ENCODE measurements around the gene FBN2.

The FBN2 gene

DNA sequence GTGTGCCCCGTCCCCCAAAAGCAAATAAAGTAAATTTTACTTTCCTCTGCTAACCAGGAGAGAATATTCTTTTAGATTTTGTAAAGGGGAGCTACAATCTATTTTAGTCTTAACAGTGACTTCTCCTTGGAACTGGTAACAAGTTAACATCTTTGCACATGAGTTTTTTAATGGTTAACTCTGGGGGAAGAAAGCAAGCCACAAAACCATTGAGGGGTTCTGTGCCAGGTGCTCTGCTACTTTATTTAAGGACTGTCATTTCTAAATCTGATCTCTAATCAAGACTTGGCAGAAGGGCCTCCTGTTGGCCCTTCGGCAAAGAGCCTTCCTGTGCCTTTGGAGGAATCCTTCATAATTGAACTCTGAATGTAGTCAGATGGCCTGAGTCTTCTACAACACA is 301.0 kb downstream of the FBN2 start:
- TF ChIP-seq, protein P1, sequence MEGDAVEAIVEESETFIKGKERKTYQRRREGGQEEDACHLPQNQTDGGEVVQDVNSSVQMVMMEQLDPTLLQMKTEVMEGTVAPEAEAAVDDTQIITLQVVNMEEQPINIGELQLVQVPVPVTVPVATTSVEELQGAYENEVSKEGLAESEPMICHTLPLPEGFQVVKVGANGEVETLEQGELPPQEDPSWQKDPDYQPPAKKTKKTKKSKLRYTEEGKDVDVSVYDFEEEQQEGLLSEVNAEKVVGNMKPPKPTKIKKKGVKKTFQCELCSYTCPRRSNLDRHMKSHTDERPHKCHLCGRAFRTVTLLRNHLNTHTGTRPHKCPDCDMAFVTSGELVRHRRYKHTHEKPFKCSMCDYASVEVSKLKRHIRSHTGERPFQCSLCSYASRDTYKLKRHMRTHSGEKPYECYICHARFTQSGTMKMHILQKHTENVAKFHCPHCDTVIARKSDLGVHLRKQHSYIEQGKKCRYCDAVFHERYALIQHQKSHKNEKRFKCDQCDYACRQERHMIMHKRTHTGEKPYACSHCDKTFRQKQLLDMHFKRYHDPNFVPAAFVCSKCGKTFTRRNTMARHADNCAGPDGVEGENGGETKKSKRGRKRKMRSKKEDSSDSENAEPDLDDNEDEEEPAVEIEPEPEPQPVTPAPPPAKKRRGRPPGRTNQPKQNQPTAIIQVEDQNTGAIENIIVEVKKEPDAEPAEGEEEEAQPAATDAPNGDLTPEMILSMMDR (IDR thresholded peaks at IDR 0.05), result no peak

- TF ChIP-seq, protein P1 (IDR thresholded peaks at IDR 0.05), result no peak
Observed at GRCh38 chr5:128236334-128236733, 301.7 kb downstream of the FBN2 start.

DNA sequence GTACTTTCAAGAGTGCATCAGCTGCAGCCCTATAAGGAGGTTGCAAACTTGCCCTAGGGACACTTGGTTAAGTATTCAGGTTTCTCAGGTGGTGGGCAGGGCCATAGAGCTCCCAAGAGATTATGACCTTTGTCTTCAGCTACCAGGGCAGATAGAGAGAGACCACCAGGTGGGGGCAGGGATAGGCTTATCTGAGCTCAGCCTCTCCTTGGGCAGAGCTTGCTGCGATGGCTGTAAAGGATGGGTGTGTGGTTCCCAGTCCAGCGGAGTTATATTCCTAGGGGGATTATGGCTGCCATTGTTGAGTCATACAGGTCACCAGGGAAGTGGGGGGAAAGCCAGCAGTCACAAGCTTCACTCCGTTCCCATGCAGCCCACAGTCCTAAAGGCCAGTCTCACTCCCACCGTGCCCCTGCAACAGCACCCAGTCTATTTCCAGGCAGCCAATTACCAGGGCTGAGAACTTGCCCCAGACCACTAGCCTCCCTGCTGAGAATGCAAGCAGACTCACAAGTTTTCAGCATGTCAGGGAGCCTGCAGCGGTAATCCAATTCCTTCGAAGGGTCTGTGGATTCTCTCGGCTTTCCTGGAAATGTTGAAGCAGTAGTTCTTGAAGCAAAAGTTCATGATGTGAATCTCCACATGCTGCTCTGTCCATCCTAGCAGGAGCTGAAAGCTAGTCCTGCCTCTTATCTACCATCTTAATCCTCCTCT is 303.0 kb downstream of the FBN2 start:
- TF ChIP-seq, protein P1 (IDR thresholded peaks at IDR 0.05), result no peak

DNA sequence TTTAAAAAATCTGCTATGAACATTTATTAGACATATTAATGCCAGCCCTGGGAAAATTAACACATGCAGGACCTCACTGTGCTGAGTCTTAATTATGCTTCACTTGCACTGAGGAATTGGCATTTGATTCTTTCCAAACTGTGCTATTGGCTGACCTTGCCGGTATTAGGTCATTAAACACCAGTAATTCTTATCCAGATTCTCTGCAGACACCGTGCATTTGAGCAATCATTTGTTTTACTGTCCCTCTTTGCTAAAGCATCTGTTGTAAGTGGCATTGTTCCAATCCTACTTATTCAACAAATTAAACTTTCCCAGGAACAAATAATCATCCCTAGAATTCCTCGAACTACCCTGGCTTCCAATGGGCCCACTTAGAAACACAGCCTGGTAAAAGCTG is 309.5 kb downstream of the FBN2 start:
- TF ChIP-seq, protein P1 (IDR thresholded peaks at IDR 0.05), result no peak

DNA sequence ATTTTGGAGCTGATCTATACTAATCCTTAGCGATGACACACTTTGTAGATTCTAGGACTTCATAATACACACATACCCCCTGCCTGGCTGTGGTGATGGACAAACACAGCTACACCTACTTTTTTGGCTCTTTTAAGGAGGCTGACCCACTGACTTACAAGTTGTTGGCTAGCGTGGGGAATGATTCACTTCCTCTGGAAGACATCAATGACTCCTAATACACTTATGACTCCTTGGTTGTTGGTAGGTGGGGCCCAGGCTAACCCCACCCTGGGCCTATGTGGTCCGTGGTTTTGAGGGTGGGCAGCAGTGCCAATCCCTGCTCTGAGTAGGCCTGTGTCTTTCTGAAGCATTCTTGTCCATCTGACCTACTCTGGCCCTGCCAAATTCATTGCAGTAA is 310.0 kb downstream of the FBN2 start:
- TF ChIP-seq, protein P1 (IDR thresholded peaks at IDR 0.05), result no peak

GRCh38 chr5:128225245-128226030 is 312.6 kb downstream of the FBN2 start:
- TF ChIP-seq, protein P1 (IDR thresholded peaks at IDR 0.05), result no peak

DNA sequence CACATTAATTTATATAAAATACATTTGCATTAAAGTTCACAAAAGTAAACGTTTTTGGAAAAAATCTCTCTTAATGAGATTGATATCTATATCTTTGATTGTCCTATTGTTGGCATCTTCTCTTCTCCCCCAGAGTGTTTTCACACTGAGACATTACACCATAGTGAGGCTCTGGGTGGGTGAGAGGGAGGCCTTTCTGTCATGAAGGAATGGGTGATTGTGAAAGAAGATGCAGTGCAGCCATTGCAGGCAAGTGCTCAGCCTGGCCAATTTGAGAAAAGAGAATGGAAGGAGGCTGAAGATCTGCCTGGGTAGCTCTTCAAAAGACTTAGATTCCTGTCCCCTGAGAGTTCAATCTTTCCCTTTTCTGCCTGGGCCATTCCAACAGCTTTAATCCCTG is 313.7 kb downstream of the FBN2 start:
- TF ChIP-seq, protein P1 (IDR thresholded peaks at IDR 0.05), result no peak
